Measurements from ENCODE around the gene EHBP1.

Gene EHBP1

DNA sequence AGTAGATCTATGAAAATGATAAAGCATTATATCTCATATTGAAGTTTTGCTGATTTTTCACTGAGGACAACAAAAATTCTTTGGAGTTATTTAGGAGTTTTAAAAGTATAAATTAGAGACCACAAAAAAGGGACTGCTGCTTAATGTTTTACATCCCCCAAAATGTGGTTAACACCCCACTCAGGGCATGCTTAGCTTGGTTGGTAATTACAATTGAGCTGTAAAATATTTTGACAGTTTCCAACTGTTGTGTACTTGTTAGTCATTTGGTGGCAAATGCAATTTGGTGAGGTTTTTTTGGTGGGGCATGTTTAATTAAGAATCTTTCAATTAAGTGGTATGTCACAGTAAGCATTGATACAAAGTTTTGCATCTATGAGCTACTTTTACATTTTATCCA is 207.8 kb downstream of the EHBP1 start:
- no peaks in the 10 kb centered on the region for H3K79me2 ChIP-seq (ENCODE audit: insufficient read depth, low read length)
- H3K9me3 ChIP-seq (ENCODE audit: insufficient read depth, low read depth, low read length): no peaks in the 10 kb centered on the region
- H3F3A ChIP-seq (ENCODE audit: low read depth): no peaks in the 10 kb centered on the region
- H4K20me1 ChIP-seq (ENCODE audit: insufficient read depth, low read length, poor library complexity, severe bottlenecking): no peaks in the 10 kb centered on the region
- H3K4me2 ChIP-seq (ENCODE audit: low read depth, low read length, poor library complexity, severe bottlenecking): no peak overlapping the region
- H2AFZ ChIP-seq (ENCODE audit: low read length): no peak overlapping the region
- no peaks in the 10 kb centered on the region for H3K36me3 ChIP-seq (ENCODE audit: insufficient read depth, low read length)
- no peak for TF ChIP-seq EZH2phosphoT487 (IDR thresholded peaks at IDR 0.05; ENCODE audit: borderline replicate concordance)
- TF ChIP-seq, protein P1, sequence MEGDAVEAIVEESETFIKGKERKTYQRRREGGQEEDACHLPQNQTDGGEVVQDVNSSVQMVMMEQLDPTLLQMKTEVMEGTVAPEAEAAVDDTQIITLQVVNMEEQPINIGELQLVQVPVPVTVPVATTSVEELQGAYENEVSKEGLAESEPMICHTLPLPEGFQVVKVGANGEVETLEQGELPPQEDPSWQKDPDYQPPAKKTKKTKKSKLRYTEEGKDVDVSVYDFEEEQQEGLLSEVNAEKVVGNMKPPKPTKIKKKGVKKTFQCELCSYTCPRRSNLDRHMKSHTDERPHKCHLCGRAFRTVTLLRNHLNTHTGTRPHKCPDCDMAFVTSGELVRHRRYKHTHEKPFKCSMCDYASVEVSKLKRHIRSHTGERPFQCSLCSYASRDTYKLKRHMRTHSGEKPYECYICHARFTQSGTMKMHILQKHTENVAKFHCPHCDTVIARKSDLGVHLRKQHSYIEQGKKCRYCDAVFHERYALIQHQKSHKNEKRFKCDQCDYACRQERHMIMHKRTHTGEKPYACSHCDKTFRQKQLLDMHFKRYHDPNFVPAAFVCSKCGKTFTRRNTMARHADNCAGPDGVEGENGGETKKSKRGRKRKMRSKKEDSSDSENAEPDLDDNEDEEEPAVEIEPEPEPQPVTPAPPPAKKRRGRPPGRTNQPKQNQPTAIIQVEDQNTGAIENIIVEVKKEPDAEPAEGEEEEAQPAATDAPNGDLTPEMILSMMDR (conservative IDR thresholded peaks at IDR 0.05; ENCODE audit: low read length): no peak
- no peaks in the 10 kb centered on the region for H3K9me2 ChIP-seq (replicated peaks; ENCODE audit: low read depth, low read length)
- H3K4me1 ChIP-seq (ENCODE audit: insufficient read depth, low read length, poor library complexity, severe bottlenecking): peaks cover 5% of the 10 kb centered on the region
- H3K27me3 ChIP-seq (ENCODE audit: insufficient read depth, low read length, poor library complexity, severe bottlenecking): no peaks in the 10 kb centered on the region
- no peak overlapping the region for H3K4me3 ChIP-seq (ENCODE audit: low read length, poor library complexity, severe bottlenecking)
- H3K9ac ChIP-seq (ENCODE audit: low read depth, low read length, poor library complexity, severe bottlenecking): no peak overlapping the region

- no peaks in the 10 kb centered on the region; the same call in 1 of the 2 replicates for H3K36me3 ChIP-seq (ENCODE audit: insufficient read depth, low read length)
- no peaks in the 10 kb centered on the region for H3K4me1 ChIP-seq (ENCODE audit: insufficient read depth, low read length, poor library complexity, severe bottlenecking)
- no peak overlapping the region for H2AFZ ChIP-seq (ENCODE audit: low read length)
- no peak overlapping the region for H3K4me3 ChIP-seq (ENCODE audit: low read length, poor library complexity, severe bottlenecking)
- no peaks in the 10 kb centered on the region for H3F3A ChIP-seq (ENCODE audit: low read depth)
- no peaks in the 10 kb centered on the region for H4K20me1 ChIP-seq (ENCODE audit: insufficient read depth, low read length, poor library complexity, severe bottlenecking)
- no peaks in the 10 kb centered on the region for H3K27me3 ChIP-seq (ENCODE audit: insufficient read depth, low read length, poor library complexity, severe bottlenecking)
- no peaks in the 10 kb centered on the region for H3K79me2 ChIP-seq (ENCODE audit: insufficient read depth, low read length)
- no peaks in the 10 kb centered on the region for H3K9me2 ChIP-seq (replicated peaks; ENCODE audit: low read depth, low read length)
- no peak overlapping the region for H3K4me2 ChIP-seq (ENCODE audit: low read depth, low read length, poor library complexity, severe bottlenecking)
- no peak for TF ChIP-seq EZH2phosphoT487 (IDR thresholded peaks at IDR 0.05; ENCODE audit: borderline replicate concordance)
- TF ChIP-seq, protein P1 (conservative IDR thresholded peaks at IDR 0.05; ENCODE audit: low read length): no peak
- H3K9me3 ChIP-seq (ENCODE audit: insufficient read depth, low read depth, low read length): peaks cover 5% of the 10 kb centered on the region; the same call in 1 of the 2 replicates
- no peak overlapping the region for H3K9ac ChIP-seq (ENCODE audit: low read depth, low read length, poor library complexity, severe bottlenecking)
Measured at GRCh38 chr2:62919041-62919440, 213.5 kb downstream of the EHBP1 start.

DNA sequence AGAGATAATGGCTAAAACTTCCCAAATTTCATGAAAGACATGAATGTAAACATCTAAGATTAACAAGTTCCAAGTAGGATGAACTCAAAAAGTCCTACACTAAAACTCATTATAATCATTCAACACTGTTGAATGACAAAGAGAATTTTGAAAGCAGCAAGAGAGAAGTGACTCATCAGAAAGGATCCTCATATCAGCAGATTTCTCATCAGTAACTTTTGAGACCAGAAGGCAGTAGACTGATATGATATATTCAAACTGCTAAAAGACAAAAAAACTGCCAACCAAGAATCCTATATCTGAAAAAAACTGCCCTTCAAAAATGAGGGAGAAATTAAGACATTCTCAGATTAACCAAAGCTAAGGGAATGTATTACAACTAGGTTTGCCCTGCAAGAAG is 214.6 kb downstream of the EHBP1 start:
- no peaks in the 10 kb centered on the region; the same call in 1 of the 2 replicates for H3K36me3 ChIP-seq (ENCODE audit: insufficient read depth, low read length)
- H3K9me2 ChIP-seq (replicated peaks; ENCODE audit: low read depth, low read length): no peaks in the 10 kb centered on the region
- H3K9me3 ChIP-seq (ENCODE audit: insufficient read depth, low read depth, low read length): peaks cover 15% of the 10 kb centered on the region

More for the DNA sequence above, 214.6 kb downstream of the EHBP1 start:
- H4K20me1 ChIP-seq (ENCODE audit: insufficient read depth, low read length, poor library complexity, severe bottlenecking): no peaks in the 10 kb centered on the region
- H3K4me1 ChIP-seq (ENCODE audit: insufficient read depth, low read length, poor library complexity, severe bottlenecking): no peaks in the 10 kb centered on the region
- no peaks in the 10 kb centered on the region for H3K79me2 ChIP-seq (ENCODE audit: insufficient read depth, low read length)
- no peaks in the 10 kb centered on the region for H3F3A ChIP-seq (ENCODE audit: low read depth)
- H2AFZ ChIP-seq (ENCODE audit: low read length): no peak overlapping the region
- no peak overlapping the region for H3K4me2 ChIP-seq (ENCODE audit: low read depth, low read length, poor library complexity, severe bottlenecking)
- TF ChIP-seq EZH2phosphoT487 (IDR thresholded peaks at IDR 0.05; ENCODE audit: borderline replicate concordance): no peak
- TF ChIP-seq, protein P1 (conservative IDR thresholded peaks at IDR 0.05; ENCODE audit: low read length): no peak
- H3K9ac ChIP-seq (ENCODE audit: low read depth, low read length, poor library complexity, severe bottlenecking): no peak overlapping the region
- no peak overlapping the region for H3K4me3 ChIP-seq (ENCODE audit: low read length, poor library complexity, severe bottlenecking)
- no peaks in the 10 kb centered on the region for H3K27me3 ChIP-seq (ENCODE audit: insufficient read depth, low read length, poor library complexity, severe bottlenecking)
